K562 (cell line): ENCODE measurements around the gene MBD4. TPM values are rescaled to one million over a fixed set of nuclear protein-coding genes. Genes with fewer than 3 reads are reported as not detected.

ENCODE experiments used
- ARID1B ChIP-seq: fragments of 450-650 bp; IDR thresholded peaks from 2 replicates; pipeline ENCODE4 v1.6.1; 2016; ENCODE audit warnings: antibody characterized with exemption, mild to moderate bottlenecking, inconsistent platforms
- CUX1 ChIP-seq: fragments of 200-800 bp; sonication (Bioruptor generic); IDR thresholded peaks from 2 replicates; pipeline ENCODE4 v1.6.1; 2016; ENCODE audit warnings: missing genetic modification characterization, missing compliant biosample characterization
- HIVEP1 ChIP-seq: fragments of 250-450 bp; sonication (Bioruptor Pico); IDR thresholded peaks from 2 replicates; pipeline ENCODE4 v1.4.0; 2020; ENCODE audit warnings: mild to moderate bottlenecking
- MNT ChIP-seq, 2 experiments: fragments of 450-650 bp; conservative IDR thresholded peaks; 2 replicates each; pipeline ENCODE4 v1.6.1; 2017; ENCODE audit warnings: mild to moderate bottlenecking in 2 of 2, moderate library complexity in 2 of 2
- SMC3 ChIP-seq: conservative IDR thresholded peaks from 2 replicates; pipeline ENCODE4 v1.6.1; 2011; ENCODE audit warnings: low read depth, low read length, improper control_type of control experiment; ENCODE audit not compliant: insufficient read depth
- SP1 ChIP-seq: sonication (generic); formaldehyde crosslinking; IDR thresholded peaks from 2 replicates; pipeline ENCODE4 v1.8.1; 2022; ENCODE audit warnings: mild to moderate bottlenecking, missing genetic modification reagents
- ZNF232 ChIP-seq: sonication (generic); formaldehyde crosslinking; IDR thresholded peaks from 2 replicates; pipeline ENCODE4 v1.8.0; 2022; ENCODE audit warnings: mild to moderate bottlenecking, missing genetic modification reagents
- ZNF24 ChIP-seq: fragments of 450-650 bp; IDR thresholded peaks from 2 replicates; pipeline ENCODE4 v1.6.1; 2016
- polyA plus RNA-seq, 8 experiments: library from polyadenylated mRNA; depleted of rRNA in 4 of 8; stranded (reverse) in 5 of 8; unstranded in 3 of 8; fragments of >200 nt; fragmentation: Nextera tagmentation in 2 of 8; fragmentation: Illumina TruSeq in 1 of 8; extraction: Ambion mirVana in 2 of 8; extraction: Trizol in 1 of 8; gene quantifications; 2 replicates each; pipeline versions ENCODE4 v1.2.1 to v1.2.3, GENCODE V29; 2011 to 2014; ENCODE audit warnings: inconsistent platforms in 1 of 8, missing spikeins in 1 of 8
- total RNA-seq, 7 experiments: library from RNA; depleted of rRNA in 6 of 7; stranded (reverse); fragments of >200 nt in 6 of 7; fragmentation: Illumina TruSeq in 2 of 7; extraction: Trizol in 2 of 7; gene quantifications; 2 replicates each; pipeline versions ENCODE4 v1.2.1 to v1.2.3, GENCODE V29; 2011 to 2021; ENCODE audit warnings: low replicate concordance in 1 of 7
- TF ChIP-seq, protein P1 (sequence below): sonication (generic); formaldehyde crosslinking; IDR thresholded peaks from 2 replicates; pipeline ENCODE4 v1.8.1; 2023; ENCODE audit warnings: mild to moderate bottlenecking, missing genetic modification reagents
- TF ChIP-seq, protein P2 (sequence below), 2 experiments: fragments of 450-650 bp in 1 of 2; sonication (generic) in 1 of 2; formaldehyde crosslinking in 1 of 2; IDR thresholded peaks in 1 of 2; conservative IDR thresholded peaks in 1 of 2; 2 replicates each; pipeline versions ENCODE4 v1.6.1 to v1.8.1; 2016 to 2023; ENCODE audit warnings: mild to moderate bottlenecking in 2 of 2, moderate library complexity in 2 of 2, inconsistent platforms in 1 of 2, missing genetic modification reagents in 1 of 2
- TF ChIP-seq, protein P3 (sequence below): fragments of 250-450 bp; sonication (Bioruptor Pico); IDR thresholded peaks from 2 replicates; pipeline ENCODE4 v1.8.0; 2021; ENCODE audit warnings: borderline replicate concordance, mild to moderate bottlenecking, moderate library complexity; ENCODE audit not compliant: poor library complexity, severe bottlenecking

The MBD4 gene
- total and polyA plus RNA-seq, 9 of the 15 experiments (the other 6 are each of a cell fraction or from before 2014, with no cell fraction given): 13.3 to 63.9 (median 39.0) TPM

- TF ChIP-seq, protein P1, sequence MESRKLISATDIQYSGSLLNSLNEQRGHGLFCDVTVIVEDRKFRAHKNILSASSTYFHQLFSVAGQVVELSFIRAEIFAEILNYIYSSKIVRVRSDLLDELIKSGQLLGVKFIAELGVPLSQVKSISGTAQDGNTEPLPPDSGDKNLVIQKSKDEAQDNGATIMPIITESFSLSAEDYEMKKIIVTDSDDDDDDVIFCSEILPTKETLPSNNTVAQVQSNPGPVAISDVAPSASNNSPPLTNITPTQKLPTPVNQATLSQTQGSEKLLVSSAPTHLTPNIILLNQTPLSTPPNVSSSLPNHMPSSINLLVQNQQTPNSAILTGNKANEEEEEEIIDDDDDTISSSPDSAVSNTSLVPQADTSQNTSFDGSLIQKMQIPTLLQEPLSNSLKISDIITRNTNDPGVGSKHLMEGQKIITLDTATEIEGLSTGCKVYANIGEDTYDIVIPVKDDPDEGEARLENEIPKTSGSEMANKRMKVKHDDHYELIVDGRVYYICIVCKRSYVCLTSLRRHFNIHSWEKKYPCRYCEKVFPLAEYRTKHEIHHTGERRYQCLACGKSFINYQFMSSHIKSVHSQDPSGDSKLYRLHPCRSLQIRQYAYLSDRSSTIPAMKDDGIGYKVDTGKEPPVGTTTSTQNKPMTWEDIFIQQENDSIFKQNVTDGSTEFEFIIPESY (CRISPR knock-in tag): no peak
- TF ChIP-seq SP1 (CRISPR knock-in tag) (no peak), ARID1B (no peak), CUX1 (no peak), SMC3 (no peak), MNT (conservative IDR thresholded peaks at IDR 0.05) (no peak), HIVEP1 (no peak), ZNF232 (no peak), ZNF24 (peak; percentile 66; the same call in 1 of the 2 replicates)
- TF ChIP-seq, protein P2, sequence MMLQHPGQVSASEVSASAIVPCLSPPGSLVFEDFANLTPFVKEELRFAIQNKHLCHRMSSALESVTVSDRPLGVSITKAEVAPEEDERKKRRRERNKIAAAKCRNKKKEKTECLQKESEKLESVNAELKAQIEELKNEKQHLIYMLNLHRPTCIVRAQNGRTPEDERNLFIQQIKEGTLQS (IDR thresholded peaks at IDR 0.05): no peak
- TF ChIP-seq, protein P2 (CRISPR knock-in tag; conservative IDR thresholded peaks at IDR 0.05): no peak
- TF ChIP-seq, protein P3, sequence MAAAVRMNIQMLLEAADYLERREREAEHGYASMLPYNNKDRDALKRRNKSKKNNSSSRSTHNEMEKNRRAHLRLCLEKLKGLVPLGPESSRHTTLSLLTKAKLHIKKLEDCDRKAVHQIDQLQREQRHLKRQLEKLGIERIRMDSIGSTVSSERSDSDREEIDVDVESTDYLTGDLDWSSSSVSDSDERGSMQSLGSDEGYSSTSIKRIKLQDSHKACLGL: no peak
These were observed 20.8 kb upstream of the MBD4 start (continued) for GRCh38 chr3:129460572-129460971.
